NCI-H446 treated with DMSO at 0.1 percent for 48 hours (cell line): ENCODE data around the gene RRP1.
A peak's percentile ranks its signal among the peaks of the same experiment; 100 is the strongest.

Experiments used
- DNase-seq: peaks from one replicate; lab custom pipeline; 2025; lab: John Stamatoyannopoulos, UW

RRP1 gene

DNA sequence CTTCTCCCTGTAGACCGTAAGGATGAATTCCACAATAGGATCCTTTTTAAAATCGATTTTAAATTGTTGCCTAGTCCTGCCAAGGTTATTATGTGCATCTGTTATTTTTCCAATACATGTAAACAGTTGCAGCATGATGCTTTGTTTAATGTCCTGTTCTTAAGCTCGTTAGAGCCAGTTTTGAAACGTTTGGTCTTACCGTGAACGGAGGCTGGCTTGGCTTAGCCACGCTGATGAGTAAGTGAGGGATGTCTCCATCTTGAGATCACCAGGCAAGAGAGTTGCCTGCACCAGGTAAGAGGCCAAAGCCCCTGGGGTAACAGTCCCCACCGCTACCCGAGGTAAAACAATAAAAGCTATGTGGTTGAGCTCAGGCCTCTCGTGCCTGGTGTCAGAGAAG is 30.6 kb upstream of the RRP1 start:
- no peak for DNase-seq

DNA sequence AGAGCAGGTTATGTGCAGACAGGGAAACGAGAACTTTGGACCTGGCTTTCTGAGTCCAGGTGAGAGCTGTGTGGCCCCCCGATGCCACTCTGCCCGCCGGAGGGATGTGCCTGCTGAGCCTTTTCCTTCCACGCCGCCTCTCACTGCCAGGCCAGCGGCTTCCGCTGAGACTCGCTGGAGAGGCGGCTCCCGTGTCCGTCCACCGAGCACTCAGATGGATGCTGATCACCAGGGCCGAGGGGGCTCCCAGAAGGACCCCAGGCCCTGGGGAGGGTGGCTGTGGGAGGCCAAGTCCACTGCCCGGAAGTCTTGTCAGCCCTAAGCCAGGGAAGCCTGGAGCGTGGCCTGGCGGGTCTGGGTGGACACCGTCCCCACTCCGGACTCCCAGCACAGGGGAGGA is 29.7 kb upstream of the RRP1 start:
- DNase-seq = no peak

DNA sequence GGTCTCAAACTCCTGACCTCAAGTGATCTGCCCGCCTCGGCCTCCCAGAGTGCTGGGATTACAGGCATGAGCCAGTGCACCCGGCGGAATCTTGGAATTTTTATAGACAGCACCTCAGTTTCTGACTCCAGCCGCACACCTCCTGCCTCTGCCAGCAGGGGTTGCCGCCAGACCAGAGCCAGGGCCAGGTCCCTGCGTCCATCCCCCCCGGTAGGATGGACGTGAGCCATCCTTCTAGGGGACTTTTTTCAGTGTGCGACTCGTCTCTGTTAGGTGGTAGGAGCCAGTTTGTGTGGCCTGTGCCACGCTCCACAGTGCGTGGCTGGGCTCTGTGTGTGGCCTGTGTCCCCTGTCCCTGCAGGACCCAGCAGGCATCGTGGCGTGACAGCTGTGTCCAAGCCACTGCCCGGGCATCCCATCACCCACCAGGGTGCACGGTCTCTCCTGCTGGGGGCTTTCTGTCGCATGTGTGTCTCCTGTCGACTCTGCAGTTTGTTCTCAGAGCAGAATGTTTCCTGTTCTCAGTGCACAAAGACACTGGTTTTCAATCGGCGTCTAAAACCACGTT is 28.9 kb upstream of the RRP1 start:
- no peak for DNase-seq

DNA sequence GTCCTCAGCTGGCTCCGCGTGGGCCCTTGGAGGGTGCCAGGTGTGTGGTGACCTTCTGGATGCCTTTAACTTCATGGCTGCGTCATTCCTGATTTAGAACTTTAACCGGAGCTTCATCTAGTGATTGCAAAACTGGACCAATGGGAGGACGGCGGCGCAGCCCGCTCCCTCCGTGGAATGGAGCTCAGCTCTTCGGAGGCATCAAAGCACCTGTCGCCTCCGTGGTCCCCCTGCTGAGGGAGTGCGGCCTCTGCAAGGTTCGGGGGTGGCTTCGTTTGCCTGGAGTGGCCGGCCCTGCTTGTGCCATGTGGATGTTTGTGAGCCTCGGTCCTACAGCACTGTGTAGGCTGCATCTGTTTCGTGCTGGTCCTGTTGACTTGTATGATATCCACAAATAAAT is 27.5 kb upstream of the RRP1 start:
- no peak for DNase-seq

DNA sequence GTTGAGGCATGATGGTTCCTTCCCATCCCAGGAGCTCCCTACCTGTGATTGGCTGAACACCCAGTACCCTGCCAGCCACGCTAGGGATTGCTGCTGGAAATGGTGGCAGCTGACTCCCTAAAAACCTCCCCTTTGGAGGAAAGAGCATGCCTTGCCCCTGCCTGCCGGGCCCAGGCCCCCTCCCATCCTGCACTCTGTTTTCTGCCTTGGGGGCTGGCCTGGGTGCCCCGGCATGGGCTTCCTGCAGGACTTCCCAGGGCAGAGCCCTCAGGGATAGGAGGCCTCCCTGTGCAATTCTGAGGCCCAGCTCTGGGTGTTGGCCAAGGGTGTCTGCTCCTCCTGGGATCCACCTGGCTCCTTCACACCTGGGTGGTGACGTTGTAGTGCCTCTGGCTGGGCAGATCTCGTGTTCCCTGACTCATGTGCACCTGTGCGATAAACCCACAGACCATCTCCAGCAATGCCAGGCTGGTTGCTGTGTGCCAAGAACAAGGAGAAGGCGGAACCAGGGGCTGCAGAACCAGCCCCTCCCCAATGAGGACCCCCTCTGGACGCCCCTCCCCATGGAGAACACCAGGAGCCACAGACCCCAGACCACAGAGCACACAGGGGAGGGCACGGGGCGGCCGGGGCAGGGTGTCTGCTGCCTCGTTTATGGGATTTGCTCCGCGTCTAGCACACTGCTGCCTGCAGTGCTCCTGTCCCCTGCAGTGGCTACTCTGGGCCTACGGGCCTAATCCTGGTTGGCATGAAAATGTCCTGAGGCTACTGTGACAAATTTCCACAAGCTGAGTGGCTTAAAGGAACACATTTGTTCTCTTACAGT is 26.9 kb upstream of the RRP1 start:
- DNase-seq = no peak

DNA sequence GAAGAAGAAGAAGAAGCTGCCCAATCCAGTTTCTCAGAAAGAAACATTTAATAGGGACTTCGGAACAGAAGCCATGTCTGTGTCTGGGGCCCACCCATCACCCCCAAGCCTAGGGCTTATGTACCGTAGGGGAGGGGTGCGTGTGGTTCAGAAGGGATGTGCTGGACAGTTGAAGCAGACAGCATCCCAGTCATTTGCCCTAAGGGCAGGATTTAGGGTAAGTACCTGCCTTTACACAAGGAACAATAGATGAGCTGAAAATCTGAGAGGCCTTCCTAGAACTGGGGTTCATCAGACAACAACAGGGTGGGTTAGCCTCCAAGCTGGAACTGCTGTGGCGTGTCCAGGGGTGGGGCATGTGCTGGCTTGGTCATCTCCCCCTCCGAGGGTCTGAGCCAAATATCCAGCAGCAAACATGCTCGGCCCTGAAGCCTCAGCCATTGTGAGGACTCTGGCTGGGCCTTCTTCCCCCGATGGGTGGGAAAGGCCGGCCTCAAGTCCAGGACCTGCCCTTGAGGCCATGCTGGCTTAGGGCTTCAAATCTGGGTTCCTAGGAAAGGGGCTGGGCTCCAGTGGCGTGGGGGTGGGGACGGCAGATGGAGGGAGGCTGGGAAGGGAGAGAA is 25.4 kb upstream of the RRP1 start:
- DNase-seq = no peak

DNA sequence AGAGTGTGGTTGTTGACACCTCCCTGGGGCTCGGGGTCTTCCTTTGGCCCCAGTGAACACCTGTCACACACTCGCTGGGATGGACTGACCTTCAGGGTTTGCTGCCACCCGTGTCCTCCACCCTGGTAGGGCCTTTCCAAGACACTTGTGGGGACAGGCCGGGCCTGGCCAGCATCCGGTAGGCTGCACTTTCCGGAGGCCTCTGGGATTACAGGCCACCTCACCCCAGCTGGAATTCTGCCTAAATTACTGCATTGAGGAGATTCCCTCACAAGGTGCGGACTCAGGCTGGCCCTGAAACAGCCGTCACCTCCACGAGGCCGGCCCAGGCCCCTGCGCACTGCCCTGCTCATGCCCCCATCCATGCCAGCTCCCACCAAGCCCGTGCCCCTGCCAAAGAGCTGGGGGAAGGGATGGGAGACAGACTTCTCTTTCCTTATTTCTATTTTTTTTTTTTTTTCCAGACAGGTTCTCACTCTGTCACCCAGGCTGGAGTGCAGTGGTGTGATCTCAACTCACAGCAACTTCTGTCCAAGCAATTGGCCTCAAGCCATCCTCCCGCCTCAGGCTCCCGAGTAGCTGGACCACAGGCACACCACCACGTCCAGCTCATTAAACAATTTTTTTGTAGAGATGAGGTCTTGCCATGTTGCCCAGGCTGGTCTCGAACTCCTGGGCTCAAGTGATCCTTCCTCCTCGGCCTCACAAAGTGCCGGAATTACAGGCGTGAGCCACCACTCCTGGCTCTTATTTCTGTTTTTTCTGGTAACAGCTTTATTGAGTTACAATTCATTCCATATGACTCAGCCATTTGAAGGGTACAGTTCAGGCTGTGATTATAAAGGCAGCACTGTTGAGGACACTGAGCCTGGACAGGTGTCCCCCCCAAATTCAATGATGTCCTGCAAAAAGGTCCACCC is 24.5 kb upstream of the RRP1 start:
- no peak for DNase-seq

DNA sequence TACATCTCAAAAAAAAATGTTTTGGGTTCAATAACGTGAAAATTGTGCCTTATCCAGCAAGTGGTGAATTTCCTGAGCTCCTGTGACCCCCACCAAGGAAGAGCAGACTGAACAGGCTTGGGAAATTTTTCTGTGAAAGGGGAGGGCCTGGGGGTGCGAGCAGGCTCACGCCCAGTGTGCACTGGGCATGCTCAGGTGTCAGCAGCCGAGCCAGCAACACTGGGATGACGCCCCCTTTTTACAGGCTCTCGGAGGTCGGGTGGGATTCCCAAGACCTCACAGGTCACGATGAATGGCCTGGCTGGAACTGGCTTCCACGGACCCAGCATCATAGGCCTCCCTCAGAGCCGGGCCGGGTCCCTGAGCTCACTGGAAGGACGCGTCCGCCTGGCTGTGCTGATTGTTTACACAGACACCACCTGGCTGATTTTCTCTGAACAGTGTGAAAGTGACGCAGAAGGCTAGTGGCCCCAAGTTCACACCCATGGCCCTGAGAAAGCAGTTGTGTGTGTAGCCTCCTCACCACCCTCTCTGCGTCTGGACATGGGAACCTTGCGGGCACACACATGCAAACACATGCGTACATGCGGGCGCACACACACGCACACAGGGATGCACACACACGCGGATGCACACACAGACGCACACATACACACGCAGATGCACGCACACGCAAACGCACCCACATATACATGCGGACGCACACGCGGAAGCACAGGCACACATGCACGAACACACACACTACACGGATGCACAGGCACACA is 22.5 kb upstream of the RRP1 start:
- DNase-seq = no peak

DNA sequence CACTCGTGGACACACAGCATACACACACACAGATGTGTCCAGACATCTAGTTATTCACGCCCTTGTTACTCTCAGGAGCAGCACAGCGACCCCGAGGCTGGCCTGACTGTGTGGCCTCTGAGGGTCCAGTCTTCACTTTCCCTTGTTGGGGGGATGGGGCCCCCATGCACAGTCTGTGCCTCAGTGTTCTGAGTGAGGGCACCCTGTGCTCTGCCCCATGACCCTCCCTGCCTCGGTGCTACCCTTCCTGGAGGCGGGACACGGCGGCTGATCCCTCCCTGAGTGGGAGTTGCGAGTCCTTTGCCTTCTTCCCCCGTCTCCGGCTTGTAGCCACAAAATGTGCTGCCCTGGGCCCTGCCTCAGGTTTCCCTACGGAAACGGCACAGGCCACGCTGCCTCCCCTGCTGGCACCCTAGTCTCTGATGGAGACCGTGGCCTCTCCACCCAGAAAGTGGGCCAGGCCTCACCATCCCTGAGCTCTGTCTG is 21.8 kb upstream of the RRP1 start:
- DNase-seq = no peak

DNA sequence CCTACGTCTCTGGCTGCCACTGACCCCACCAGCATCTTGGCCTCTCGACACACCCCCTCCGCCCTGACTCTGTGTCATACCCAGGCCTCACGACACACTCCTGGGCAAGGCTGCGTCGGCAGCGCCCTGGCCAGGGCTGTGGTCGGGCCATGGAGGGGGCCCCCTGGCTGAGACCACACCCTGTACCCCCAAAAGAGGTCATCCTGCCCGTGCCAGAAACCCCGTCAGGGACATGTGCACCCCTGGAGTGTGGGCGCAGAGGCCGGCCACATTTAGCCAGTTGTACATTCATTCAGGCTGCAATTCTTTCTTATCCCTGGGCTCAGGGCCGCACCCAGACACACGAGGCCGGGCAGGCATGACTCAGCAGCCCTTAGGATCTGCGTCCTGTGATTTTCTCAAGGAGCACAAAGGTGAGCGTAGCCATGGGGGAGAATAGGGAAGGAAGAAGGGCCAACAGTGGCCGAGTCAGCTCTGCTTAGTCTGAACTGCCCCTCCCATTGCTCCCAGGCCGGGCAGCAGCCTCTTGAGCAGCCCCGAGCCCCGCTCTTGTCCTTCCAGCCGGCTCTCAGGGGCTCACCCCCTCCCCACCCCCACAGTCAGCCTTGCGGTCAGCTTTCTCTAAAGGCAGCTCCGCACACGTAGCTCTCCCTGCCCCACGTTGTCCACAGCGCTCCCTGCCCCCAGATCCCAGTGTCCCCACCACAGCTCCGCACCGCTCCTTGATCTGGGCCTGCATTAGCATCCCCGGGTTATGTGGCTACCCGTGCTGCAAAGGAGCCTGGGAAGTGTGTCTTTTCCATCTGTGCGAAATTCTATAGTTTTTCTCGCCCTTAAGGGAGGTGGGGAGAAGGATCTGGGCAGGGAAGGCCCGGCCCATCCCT is 21.2 kb upstream of the RRP1 start:
- no peak for DNase-seq

DNA sequence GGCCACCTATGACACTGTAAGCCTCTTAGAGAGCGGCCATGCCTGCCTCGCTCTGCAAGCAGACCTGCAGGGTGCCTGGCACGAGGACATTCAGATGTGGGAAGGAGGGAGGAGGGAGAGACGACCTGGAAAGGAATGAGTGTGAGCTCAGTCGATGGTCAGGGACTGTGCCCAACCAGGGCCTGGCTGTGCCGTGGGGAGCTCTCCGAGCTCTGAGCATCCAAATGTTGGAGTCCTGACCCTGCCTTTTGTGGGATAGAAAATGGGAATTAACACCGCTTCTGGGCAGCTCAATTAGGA is 20.6 kb upstream of the RRP1 start:
- no peak for DNase-seq

DNA sequence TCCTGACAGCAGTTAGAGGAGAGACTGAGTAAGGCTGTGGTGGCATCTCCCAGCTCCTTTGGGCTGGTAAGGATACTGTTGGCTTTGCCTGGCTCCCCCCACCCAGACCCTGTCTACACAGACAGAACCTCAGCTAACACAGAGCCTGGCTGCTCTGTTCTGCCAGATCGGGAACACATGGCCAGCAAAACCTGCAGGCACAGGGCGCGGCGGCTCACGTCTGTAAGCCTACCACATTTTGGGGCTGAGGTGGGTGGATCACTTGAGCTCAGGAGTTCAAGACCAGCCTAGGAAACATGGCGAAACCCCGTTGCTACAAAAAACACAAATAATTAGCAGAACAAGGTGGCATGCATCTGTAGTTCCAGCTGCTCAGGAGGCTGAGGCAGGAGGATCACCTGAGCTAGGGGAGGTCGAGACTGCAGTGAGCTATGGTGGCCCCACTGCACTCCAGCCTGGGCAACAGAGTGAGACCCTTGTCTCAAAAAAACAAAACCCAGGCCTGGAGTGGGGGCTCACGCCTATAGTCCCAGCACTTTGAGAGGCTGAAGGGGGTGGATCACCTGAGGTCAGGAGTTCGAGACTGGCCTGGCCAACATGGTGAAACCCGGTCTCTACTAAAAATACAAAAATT is 19.9 kb upstream of the RRP1 start:
- no peak for DNase-seq

DNA sequence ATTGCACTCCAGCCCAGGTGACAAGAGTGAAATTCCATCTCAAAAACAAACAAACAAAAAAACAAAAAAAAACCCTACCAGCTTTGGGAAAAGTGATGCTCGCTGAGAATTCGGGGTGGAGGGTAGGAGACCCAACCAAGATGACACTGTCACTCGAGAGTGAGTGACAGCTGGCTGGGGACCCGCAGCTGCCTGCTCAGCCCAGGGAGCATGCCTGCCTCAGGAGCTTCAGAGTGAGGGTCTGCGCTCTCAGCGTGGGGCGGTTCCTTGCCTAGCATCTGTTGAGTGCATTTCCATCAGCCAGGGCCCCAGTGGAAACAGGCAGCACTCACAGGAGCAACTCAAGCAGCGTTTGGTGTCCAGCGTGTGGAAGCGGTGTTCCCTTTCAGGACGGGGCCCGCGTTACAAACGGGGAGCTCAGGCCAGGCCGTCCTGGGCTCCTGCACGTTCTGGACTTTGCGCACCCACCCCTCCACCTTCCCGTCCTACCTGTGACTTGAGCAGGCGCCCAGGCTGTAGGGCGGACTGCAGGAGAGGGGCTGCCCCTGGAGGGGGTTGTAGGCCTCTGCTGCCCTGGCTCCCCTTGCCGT is 19.2 kb upstream of the RRP1 start:
- DNase-seq = no peak

DNA sequence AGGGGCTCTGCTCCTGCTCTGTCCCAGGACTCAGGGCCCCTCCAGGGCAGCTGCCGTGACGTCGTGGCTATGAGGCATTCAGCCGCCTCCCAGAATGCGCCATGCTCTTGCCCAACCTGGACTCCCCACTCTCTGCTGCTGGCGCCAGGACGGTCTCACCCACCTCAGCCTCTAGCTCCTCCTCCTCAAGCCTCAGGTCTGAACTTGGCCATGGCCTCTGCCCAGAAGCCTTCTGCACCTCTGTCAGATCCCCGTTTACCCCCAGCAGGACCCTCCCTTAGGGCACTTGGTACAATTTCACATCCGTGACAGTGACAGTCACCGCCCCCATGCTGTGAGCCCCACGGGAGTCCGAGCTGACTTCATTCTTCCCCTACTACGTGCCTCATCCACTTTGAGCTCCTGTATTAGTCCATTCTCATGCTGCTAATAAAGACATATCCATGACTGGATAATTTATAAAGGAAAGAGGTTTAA is 18.1 kb upstream of the RRP1 start:
- no peak for DNase-seq

DNA sequence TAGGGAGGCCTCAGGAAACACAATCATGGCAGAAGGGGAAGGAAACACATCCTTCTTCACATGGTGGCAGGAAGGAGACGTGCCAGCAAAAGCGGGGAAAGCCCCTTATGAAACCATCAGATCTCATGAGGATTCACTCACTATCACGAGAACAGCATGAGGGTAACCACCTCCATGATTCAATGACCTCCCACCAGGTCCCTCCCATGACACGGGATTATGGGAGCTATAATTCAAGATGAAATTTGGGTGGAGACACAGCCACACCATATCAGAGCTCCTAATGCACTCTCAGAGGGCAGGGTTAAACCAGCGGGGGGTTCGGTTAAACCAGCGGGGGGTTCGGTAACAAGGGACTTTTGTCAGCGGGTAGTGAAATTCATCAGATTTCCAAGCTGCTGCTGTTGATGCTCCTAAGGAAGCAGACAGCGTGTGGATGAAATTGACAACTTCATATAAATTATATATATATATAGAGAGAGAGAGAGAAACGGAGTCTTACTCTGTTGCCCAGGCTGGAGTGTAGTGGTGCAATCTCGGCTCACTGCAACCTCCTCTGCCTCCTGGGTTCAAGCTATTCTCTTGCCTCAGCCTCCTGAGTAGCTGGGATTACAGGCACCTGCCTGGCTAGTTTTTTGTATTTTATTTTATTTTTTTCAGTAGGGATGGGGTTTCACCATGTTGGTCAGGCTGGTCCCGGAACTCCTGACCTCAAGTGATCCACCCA is 17.5 kb upstream of the RRP1 start:
- no peak for DNase-seq

DNA sequence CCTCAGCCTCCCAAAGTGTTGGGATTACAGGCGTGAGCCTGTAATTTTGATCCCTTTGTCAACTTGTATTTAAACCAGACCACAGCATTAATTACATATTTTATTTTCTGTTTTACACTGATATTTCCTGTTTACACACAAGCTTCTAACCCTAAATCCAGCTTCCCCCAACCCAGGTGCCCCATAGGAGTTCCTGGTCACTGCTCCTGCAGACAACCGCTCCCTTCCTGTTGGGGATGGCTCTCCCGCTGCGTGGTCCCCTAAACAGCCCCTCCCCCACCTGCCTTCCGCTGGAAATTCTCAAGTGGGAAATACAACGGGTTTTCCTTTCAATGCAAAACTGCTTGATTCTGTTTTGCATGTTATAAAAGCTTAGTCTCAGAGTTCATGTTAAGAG is 17.0 kb upstream of the RRP1 start:
- no peak for DNase-seq

DNA sequence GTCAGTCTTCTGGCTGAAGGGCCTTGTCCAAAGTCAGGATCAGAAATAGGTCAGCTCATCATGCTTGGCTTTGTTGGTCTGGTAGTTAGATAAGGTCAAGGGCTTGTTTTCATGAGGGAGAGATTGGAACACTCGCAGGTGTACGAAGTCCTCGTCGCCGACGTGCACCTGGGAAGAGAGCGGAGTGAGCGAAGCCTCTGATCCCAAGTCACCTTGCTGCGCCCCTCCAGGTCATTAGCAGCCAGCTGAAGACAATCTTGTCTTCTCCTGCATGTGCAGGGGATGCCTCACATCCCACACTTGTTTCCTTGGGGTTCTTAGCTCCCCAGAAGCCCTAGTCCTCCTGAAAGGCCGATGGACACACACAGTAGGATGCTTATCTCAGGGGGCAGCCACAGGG is 15.2 kb upstream of the RRP1 start:
- no peak for DNase-seq

DNA sequence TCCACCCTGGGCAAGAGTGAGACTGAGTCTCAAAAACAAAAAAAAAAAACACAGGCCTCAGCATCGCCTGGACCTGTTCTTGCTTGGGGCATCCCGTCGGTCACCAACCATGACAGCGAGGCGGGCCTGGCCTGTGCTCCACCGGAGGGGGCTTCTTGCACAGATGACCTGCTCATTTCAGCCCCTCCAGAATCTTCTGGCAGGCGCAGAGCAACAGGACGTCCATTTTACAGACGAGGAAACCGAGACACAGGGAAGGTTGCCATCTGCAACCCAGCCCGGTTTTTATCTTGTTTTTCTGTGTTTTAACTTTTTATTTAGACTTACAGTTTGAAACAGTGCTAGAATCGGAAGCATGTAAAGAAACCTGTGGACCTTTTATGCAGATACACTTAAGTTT is 14.2 kb upstream of the RRP1 start:
- DNase-seq = no peak

DNA sequence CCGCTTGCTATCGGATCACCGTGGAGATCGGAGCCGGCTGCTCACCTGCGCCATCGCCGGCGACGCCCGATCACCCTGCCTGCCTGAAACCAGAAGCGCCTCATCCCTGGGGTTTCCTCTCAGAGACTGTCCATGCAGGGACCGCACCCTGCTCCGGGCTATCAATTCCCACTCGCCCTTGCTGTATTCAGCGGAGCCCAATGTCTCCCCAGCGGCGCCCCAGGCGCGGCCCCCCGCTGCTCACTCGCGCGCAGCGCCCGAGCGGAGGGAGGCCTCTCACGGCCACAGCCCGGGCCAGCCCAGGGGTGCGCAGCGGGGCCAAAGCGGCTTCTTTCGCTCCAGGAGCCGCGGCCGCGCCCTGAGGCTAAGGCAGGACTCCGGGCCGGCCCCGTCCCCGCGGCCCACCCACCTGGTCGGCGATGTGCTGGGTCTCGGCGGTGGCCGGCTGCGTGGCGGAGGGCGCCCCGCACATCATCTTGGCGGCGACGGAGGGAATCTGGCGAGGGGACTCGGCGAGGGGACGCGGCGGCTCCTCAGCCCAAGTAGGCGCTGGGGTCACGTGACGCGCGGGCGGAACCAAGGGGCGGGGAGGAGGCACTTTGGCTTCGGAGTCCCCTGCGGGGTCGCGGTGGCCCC is 13.5 kb upstream of the RRP1 start, which contains the start of gene CSTB:
Gene CSTB (minus strand): TSS at position 514 of the 636 bp plus-strand sequence. CDS start 39 bp downstream, at position 475.
- peak; percentile 43 for DNase-seq
